ENCODE results near the gene BRI3BP. TPM values are rescaled to one million over a fixed set of nuclear protein-coding genes. Genes with fewer than 3 reads are reported as not detected.

BRI3BP gene
- polyA plus RNA-seq, 2 donors = 3.2 to 5.3 TPM

DNA sequence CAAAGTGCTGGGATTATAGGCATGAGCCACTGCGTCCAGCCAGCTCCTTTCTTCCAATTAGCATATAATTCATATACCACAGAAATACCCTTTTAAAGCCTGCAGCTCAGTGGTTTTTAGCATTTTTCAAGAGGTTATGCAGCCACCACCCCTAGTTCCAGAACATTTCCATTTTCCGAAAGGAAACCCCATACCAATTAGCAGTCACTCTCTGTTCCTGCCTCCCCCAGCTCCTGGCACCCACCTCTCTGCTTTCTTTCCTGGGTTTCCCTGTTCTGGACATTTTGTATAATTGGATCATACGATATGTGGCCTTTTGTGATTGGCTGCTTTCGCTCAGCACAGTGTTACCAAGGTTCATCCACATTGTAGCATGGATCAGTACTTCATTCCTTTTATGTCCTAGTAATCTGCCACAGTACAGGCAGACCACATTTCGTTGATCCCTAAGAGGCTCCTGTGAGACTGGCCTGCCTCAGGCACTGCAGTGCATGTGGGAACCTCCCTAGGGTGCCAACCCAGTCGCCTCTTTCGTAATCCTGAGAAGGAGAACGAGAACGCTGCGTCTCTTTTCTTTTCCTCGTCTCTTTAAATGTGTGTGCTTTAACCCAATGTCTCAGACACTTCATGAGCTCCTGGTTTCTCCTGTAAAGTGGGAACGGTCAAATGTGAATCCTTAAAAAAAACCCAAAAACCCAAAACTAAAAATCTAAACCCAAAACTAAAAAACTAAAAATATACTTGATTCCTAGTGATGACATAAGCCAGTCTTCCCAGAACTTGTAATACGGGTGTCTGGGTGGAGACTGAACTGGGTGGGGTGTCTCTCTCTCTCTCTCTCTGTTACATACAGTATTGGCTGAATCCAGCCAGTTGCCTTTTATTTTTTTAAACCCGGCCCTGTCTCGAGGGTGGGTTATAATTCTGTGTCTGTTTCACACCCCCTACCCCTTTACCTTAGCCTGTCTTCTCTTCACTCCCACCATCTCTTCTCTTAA lies 86.5 kb downstream of the BRI3BP start:
- Histone ChIP-seq H3K4me3 (ENCODE audit: low read depth in 1 of 2, low read length in 2 of 2) (no peak overlapping the region), H3K9me3 (ENCODE audit: control insufficient read depth in 2 of 2, insufficient read depth in 1 of 2, low read depth in 1 of 2, low read length in 1 of 2) (no peaks in the 10 kb centered on the region), H3K27me3 (ENCODE audit: control insufficient read depth in 1 of 2, insufficient read depth in 2 of 2, low read length in 2 of 2) (no peaks in the 10 kb centered on the region), H3K27ac (ENCODE audit: low read depth in 2 of 2, low read length in 1 of 2) (peak overlapping the region; percentile 86 to 87), H3K4me1 (ENCODE audit: control insufficient read depth in 2 of 2, insufficient read depth in 2 of 2, low read length in 1 of 2) (no peaks in the 10 kb centered on the region), H3K36me3 (ENCODE audit: control insufficient read depth in 2 of 2, insufficient read depth in 2 of 2, low read length in 1 of 2) (peaks cover 0 to 20% of the 10 kb centered on the region in 2 donors)
- WGBS, 2 donors = 59 to 68% methylated on average over 15 of the region's 15 CpGs

Other genes with a start within 250 kb of the BRI3BP start
- 1 to 10 TPM; 7.4 to 8.6 TPM for gene SCARB1, start 129.8 kb upstream of the BRI3BP start, polyA plus RNA-seq
- 1,000 to 10,000 TPM; 1,354 to 1,419 TPM for gene UBC, start 79.0 kb upstream of the BRI3BP start, polyA plus RNA-seq
- 1 to 10 TPM; 8.8 to 9.0 TPM for gene DHX37, start 4.5 kb upstream of the BRI3BP start, polyA plus RNA-seq
- 10 to 100 TPM; 24.3 to 26.9 TPM for gene AACS, start 71.8 kb downstream of the BRI3BP start, polyA plus RNA-seq
- under 1 TPM; 0.36 to 0.57 TPM for gene TMEM132B, start 192.7 kb downstream of the BRI3BP start, polyA plus RNA-seq